ENCODE results near the gene IQCH.

The IQCH gene

GRCh38 chr15:67290319-67290718 lies 35.7 kb downstream of the IQCH start:
- no peak overlapping the region for H3K9ac ChIP-seq (ENCODE audit: low read length)
- no peak overlapping the region for H2AFZ ChIP-seq (ENCODE audit: low read length)
- no peaks in the 10 kb centered on the region for H3K36me3 ChIP-seq (ENCODE audit: insufficient read depth, low read length)
- no peaks in the 10 kb centered on the region for H3F3A ChIP-seq (ENCODE audit: insufficient read depth, low read length)
- no peaks in the 10 kb centered on the region for H3K27me3 ChIP-seq (ENCODE audit: insufficient read depth, low read length)
- no peaks in the 10 kb centered on the region for H3K9me3 ChIP-seq (ENCODE audit: low read length)
- no peak overlapping the region for H3K27ac ChIP-seq (ENCODE audit: low read depth, low read length, poor library complexity, severe bottlenecking)
- H3K4me3 ChIP-seq (ENCODE audit: low read depth, low read length, poor library complexity, severe bottlenecking), result no peak overlapping the region
- no peaks in the 10 kb centered on the region for H3K9me2 ChIP-seq (ENCODE audit: low read depth, low read length)
- no peaks in the 10 kb centered on the region for H3K79me2 ChIP-seq (ENCODE audit: insufficient read depth, low read length)
- H3K4me1 ChIP-seq (ENCODE audit: insufficient read depth, low read length, severe bottlenecking), result no peaks in the 10 kb centered on the region
- no peak overlapping the region for H3K4me2 ChIP-seq (ENCODE audit: low read length)
- no peaks in the 10 kb centered on the region for H4K20me1 ChIP-seq (ENCODE audit: insufficient read depth, low read length)
- no peak for TF ChIP-seq CTCF (IDR thresholded peaks at IDR 0.05; ENCODE audit: low read length)
- TF ChIP-seq EZH2 (IDR thresholded peaks at IDR 0.05; ENCODE audit: borderline replicate concordance, low read length), result no peak

GRCh38 chr15:67296188-67296587 lies 41.6 kb downstream of the IQCH start:
- no peak overlapping the region for H3K9ac ChIP-seq (ENCODE audit: low read length)
- H3K79me2 ChIP-seq (ENCODE audit: insufficient read depth, low read length), result no peaks in the 10 kb centered on the region
- no peaks in the 10 kb centered on the region for H3F3A ChIP-seq (ENCODE audit: insufficient read depth, low read length)
- no peaks in the 10 kb centered on the region for H3K9me2 ChIP-seq (ENCODE audit: low read depth, low read length)
- no peak overlapping the region; the same call in 1 of the 2 replicates for H3K4me2 ChIP-seq (ENCODE audit: low read length)
- no peaks in the 10 kb centered on the region for H3K36me3 ChIP-seq (ENCODE audit: insufficient read depth, low read length)
- no peak overlapping the region for H3K27ac ChIP-seq (ENCODE audit: low read depth, low read length, poor library complexity, severe bottlenecking)
- peaks cover 15% of the 10 kb centered on the region for H3K4me1 ChIP-seq (ENCODE audit: insufficient read depth, low read length, severe bottlenecking)
- H4K20me1 ChIP-seq (ENCODE audit: insufficient read depth, low read length), result no peaks in the 10 kb centered on the region
- TF ChIP-seq CTCF (IDR thresholded peaks at IDR 0.05; ENCODE audit: low read length) (no peak), EZH2 (IDR thresholded peaks at IDR 0.05; ENCODE audit: borderline replicate concordance, low read length) (no peak)
- H2AFZ ChIP-seq (ENCODE audit: low read length), result no peak overlapping the region
- H3K9me3 ChIP-seq (ENCODE audit: low read length), result no peaks in the 10 kb centered on the region
- no peak overlapping the region for H3K4me3 ChIP-seq (ENCODE audit: low read depth, low read length, poor library complexity, severe bottlenecking)
- no peaks in the 10 kb centered on the region for H3K27me3 ChIP-seq (ENCODE audit: insufficient read depth, low read length)

- no peaks in the 10 kb centered on the region for H3K9me2 ChIP-seq (ENCODE audit: low read depth, low read length)
- H3K9ac ChIP-seq (ENCODE audit: low read length), result no peak overlapping the region
- no peaks in the 10 kb centered on the region for H3F3A ChIP-seq (ENCODE audit: insufficient read depth, low read length)
- no peaks in the 10 kb centered on the region for H4K20me1 ChIP-seq (ENCODE audit: insufficient read depth, low read length)
- H3K4me2 ChIP-seq (ENCODE audit: low read length), result peak overlapping the region; percentile 17; the same call in 1 of the 2 replicates
- no peak overlapping the region for H3K4me3 ChIP-seq (ENCODE audit: low read depth, low read length, poor library complexity, severe bottlenecking)
- H2AFZ ChIP-seq (ENCODE audit: low read length), result no peak overlapping the region
- peaks cover 15% of the 10 kb centered on the region for H3K4me1 ChIP-seq (ENCODE audit: insufficient read depth, low read length, severe bottlenecking)
- no peaks in the 10 kb centered on the region for H3K36me3 ChIP-seq (ENCODE audit: insufficient read depth, low read length)
- no peaks in the 10 kb centered on the region for H3K27me3 ChIP-seq (ENCODE audit: insufficient read depth, low read length)
- no peak overlapping the region for H3K27ac ChIP-seq (ENCODE audit: low read depth, low read length, poor library complexity, severe bottlenecking)
- no peaks in the 10 kb centered on the region for H3K9me3 ChIP-seq (ENCODE audit: low read length)
- no peaks in the 10 kb centered on the region for H3K79me2 ChIP-seq (ENCODE audit: insufficient read depth, low read length)
- TF ChIP-seq EZH2 (IDR thresholded peaks at IDR 0.05; ENCODE audit: borderline replicate concordance, low read length) (no peak), CTCF (IDR thresholded peaks at IDR 0.05; ENCODE audit: low read length) (no peak)
Observed at GRCh38 chr15:67296684-67297083, 42.1 kb downstream of the IQCH start.
